Measurements from ENCODE around the gene OSBP2. TPM values are rescaled to one million over a fixed set of nuclear protein-coding genes. Genes with fewer than 3 reads are reported as not detected.
A peak's percentile ranks its signal among the peaks of the same experiment; 100 is the strongest.

Gene OSBP2
- total and polyA plus RNA-seq, 10 of the 15 experiments (the other 5 are each of a cell fraction or from before 2014, with no cell fraction given), result 0.11 to 7.7 (median 3.6) TPM

DNA sequence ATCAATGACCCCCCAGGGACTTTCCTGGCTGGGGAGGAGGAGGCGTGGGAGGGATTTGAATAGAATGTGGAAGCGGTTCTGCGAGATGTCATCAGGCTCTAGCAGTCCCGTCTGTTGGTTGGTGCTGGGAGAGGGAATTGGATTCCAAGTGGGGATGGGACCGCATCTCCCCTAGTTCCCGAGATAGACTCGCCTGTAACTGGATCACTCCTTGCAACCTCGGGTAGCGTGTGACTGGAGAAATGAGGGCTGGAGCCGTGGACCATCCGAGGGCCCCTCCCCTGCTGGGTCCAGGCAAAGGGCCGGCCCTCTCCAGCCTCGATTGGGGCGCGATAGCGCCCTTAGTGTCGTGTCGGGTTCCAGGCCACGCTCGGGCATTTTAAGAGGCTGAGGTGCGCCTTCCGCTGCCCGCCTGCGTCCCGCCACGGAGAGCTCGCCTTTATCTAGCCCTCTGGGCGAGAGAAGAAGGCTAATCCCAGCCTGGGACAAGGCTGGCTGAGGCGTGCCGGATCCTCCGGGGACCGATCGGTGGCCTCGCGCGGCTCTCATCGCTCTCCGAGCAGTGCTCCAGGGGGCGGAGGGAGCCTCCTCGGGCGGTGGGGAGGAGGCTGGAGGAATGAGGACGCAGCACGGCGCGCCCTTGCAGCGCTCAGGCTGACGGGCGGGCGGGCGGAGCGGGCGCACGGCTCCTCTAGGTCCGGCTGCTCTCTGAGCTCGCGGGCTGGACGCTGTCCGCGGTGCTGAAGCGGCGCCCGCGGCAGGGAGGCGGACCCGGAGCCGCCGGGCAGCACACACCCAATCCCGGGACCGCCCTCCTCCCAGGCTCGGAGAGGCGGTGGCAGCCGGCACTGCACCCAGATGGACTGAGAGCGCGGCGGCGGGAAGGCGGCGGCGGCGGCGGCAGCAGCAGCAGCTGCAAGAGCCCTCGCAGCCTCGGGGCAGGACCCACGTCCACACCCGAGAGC, 107.8 kb downstream of the OSBP2 start:
- in situ Hi-C loops (cut with MboI) (no loop called here), intact Hi-C loops (cut with micrococcal nuclease; ENCODE audit: unreplicated experiment) (no loop called here)
- DNase-seq (ENCODE audit: low read depth, low spot score), result no peak
- H3K4me2 ChIP-seq (ENCODE audit: control insufficient read depth, insufficient read depth), result no peak overlapping the region
- ChIA-PET CTCF (no interaction called here), SMC1A (ENCODE audit: uncharacterized antibody, unreplicated experiment) (no interaction called here), RAD21 (ENCODE audit: unreplicated experiment) (no interaction called here), POLR2A (no interaction called here)
- ATAC-seq, result peak; percentile 100
- no peak for FAIRE-seq
- no peak overlapping the region for H3K27ac ChIP-seq (ENCODE audit: control insufficient read depth, insufficient read depth)
- no peaks in the 10 kb centered on the region for H3K79me2 ChIP-seq (ENCODE audit: control insufficient read depth, insufficient read depth, low read length)
- no peak overlapping the region for H2AFZ ChIP-seq (ENCODE audit: control insufficient read depth, low read depth, low read length)
- no peak overlapping the region for H3K9ac ChIP-seq (ENCODE audit: control insufficient read depth, insufficient read depth, low read length)
- H3K4me3 ChIP-seq, result no peak overlapping the region
- 22% methylated on average over 57 of the region's 85 CpGs for WGBS (ENCODE audit: insufficient coverage, insufficient replicate concordance, low lambda C conversion rate, missing lambda C conversion rate)
- H3K9me3 ChIP-seq (replicated peaks; ENCODE audit: control insufficient read depth, insufficient read depth, low read length), result no peaks in the 10 kb centered on the region
- H3K36me3 ChIP-seq (ENCODE audit: control insufficient read depth in 2 of 2, insufficient read depth in 2 of 2, low read length in 1 of 2), result no peaks in the 10 kb centered on the region
- no TSS peak for BruUV-seq (replicated peaks)
- H3K4me1 ChIP-seq (ENCODE audit: control insufficient read depth, insufficient read depth, low read length), result no peaks in the 10 kb centered on the region
- peaks cover 3% of the 10 kb centered on the region for H4K20me1 ChIP-seq (ENCODE audit: control insufficient read depth, insufficient read depth)
- peaks cover 3% of the 10 kb centered on the region in 2 experiments; a peak in 2 of 4 replicates for H3K27me3 ChIP-seq (replicated peaks in 1 of 2; ENCODE audit: control insufficient read depth in 2 of 2, insufficient read depth in 2 of 2, low read length in 1 of 2)
- 0 out of 2 replicates have a peak, but pooled peaks have one; percentile 54 for TF ChIP-seq RCOR1 (conservative IDR thresholded peaks at IDR 0.05; ENCODE audit: low read depth, low read length)
- TF ChIP-seq IKZF1 (conservative IDR thresholded peaks at IDR 0.05), result 0 out of 2 replicates have a peak, but pooled peaks have one; percentile 18
- TF ChIP-seq, protein P1, sequence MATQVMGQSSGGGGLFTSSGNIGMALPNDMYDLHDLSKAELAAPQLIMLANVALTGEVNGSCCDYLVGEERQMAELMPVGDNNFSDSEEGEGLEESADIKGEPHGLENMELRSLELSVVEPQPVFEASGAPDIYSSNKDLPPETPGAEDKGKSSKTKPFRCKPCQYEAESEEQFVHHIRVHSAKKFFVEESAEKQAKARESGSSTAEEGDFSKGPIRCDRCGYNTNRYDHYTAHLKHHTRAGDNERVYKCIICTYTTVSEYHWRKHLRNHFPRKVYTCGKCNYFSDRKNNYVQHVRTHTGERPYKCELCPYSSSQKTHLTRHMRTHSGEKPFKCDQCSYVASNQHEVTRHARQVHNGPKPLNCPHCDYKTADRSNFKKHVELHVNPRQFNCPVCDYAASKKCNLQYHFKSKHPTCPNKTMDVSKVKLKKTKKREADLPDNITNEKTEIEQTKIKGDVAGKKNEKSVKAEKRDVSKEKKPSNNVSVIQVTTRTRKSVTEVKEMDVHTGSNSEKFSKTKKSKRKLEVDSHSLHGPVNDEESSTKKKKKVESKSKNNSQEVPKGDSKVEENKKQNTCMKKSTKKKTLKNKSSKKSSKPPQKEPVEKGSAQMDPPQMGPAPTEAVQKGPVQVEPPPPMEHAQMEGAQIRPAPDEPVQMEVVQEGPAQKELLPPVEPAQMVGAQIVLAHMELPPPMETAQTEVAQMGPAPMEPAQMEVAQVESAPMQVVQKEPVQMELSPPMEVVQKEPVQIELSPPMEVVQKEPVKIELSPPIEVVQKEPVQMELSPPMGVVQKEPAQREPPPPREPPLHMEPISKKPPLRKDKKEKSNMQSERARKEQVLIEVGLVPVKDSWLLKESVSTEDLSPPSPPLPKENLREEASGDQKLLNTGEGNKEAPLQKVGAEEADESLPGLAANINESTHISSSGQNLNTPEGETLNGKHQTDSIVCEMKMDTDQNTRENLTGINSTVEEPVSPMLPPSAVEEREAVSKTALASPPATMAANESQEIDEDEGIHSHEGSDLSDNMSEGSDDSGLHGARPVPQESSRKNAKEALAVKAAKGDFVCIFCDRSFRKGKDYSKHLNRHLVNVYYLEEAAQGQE (IDR thresholded peaks at IDR 0.05; ENCODE audit: low read depth, low read length), result peak; percentile 98
- no peak for TF ChIP-seq STAT1 (conservative IDR thresholded peaks at IDR 0.05)
- 0 out of 4 replicates have a peak, but pooled peaks of 1 of the 2 experiments have one; percentile 21 for TF ChIP-seq BHLHE40 (IDR thresholded peaks at IDR 0.05; ENCODE audit: borderline replicate concordance in 1 of 2, low read depth in 2 of 2, low read length in 1 of 2)
